DMS 273 (cell line): ENCODE data around the gene HIC2.
"Not testable (repeated sequence)": the region's sequence is repeated elsewhere in the genome, so short reads cannot be mapped to it uniquely, and the experiment has no call there.

Source experiments
- DNase-seq: peaks from one replicate; lab custom pipeline; 2025; ENCODE audit not compliant: unreplicated experiment; lab: John Stamatoyannopoulos, UW

HIC2 gene

GRCh38 chr22:21434378-21435233, 17.4 kb downstream of the HIC2 start:
- not testable (repeated sequence) for DNase-seq

- not testable (repeated sequence) for DNase-seq
These were observed 19.0 kb downstream of the HIC2 start for GRCh38 chr22:21435998-21436810.

- not testable (repeated sequence) for DNase-seq
These were observed 20.8 kb downstream of the HIC2 start for GRCh38 chr22:21438013-21438412.

GRCh38 chr22:21440018-21440636, 23.0 kb downstream of the HIC2 start:
- DNase-seq, result not testable (repeated sequence)

- DNase-seq, result not testable (repeated sequence)
These were observed 23.5 kb downstream of the HIC2 start for GRCh38 chr22:21440676-21441075.

- not testable (repeated sequence) for DNase-seq
These were observed 24.0 kb downstream of the HIC2 start for GRCh38 chr22:21441170-21441569.

GRCh38 chr22:21442123-21442522, 25.0 kb downstream of the HIC2 start:
- not testable (repeated sequence) for DNase-seq

GRCh38 chr22:21442646-21443045, 25.5 kb downstream of the HIC2 start:
- DNase-seq, result not testable (repeated sequence)

GRCh38 chr22:21443057-21443734, 26.0 kb downstream of the HIC2 start:
- DNase-seq, result no peak

- no peak for DNase-seq
These were observed 26.7 kb downstream of the HIC2 start for GRCh38 chr22:21443735-21444421.

- DNase-seq, result no peak
These were observed 27.7 kb downstream of the HIC2 start for GRCh38 chr22:21444701-21445436.

GRCh38 chr22:21445437-21446127, 28.4 kb downstream of the HIC2 start:
- DNase-seq, result no peak

- DNase-seq, result no peak
These were observed 29.1 kb downstream of the HIC2 start for GRCh38 chr22:21446128-21446826.

GRCh38 chr22:21446827-21447690, 29.9 kb downstream of the HIC2 start:
- no peak for DNase-seq

- DNase-seq, result no peak
These were observed 30.7 kb downstream of the HIC2 start for GRCh38 chr22:21447694-21448402.

GRCh38 chr22:21448627-21449416, 31.7 kb downstream of the HIC2 start:
- DNase-seq, result no peak
